Measurements from ENCODE around the gene STK11IP.

Gene STK11IP

DNA sequence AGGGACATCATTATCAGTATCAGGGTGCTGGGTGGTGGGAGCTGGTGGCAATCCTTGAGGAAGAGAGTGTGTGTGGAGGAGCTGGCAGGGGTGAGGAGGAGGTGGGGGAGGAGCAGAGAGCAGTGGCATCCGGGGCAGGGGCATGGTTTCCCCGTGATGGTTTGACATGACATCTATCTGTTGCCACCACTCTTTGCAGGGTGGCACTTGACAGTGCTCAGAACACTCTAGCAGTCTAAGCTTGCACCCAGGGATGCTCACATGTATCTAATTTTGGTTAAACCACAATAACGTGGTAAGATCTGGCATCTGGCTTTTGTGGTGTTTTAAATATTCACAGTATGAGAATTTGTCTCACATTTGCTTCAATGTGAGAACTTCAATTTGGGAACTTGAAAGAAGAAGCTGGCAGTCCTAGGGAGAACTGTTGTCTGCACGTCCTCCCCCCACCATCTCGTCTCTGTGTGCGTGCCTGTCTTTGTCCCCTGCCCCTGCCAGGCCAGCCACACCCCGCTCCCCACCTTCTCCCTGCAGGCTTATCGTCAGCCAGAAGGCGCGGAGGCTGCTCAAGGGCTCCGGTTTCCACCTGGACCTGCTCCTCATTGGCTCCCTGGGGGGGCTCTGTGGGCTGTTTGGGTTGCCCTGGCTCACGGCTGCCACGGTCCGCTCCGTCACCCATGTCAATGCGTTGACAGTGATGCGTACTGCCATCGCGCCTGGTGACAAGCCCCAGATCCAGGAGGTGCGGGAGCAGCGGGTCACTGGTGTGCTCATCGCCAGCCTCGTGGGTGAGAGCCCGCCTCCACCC is 41.5 kb downstream of the STK11IP start:
- DNase-seq (ENCODE audit: low read depth, low spot score), result no peak
- H3K27me3 ChIP-seq (ENCODE audit: insufficient read depth, insufficient read length), result peaks cover 5% of the 10 kb centered on the region

GRCh38 chr2:219641390-219642068 is 43.9 kb downstream of the STK11IP start:
- Histone ChIP-seq H3K9ac (ENCODE audit: insufficient read length, low read depth) (no peak overlapping the region), H3K36me3 (ENCODE audit: insufficient read depth, insufficient read length, low read length) (peaks cover 45% of the 10 kb centered on the region), H3K4me1 (ENCODE audit: insufficient read depth, insufficient read length) (peaks cover 9% of the 10 kb centered on the region), H3K27me3 (ENCODE audit: insufficient read depth, insufficient read length) (peaks cover 5% of the 10 kb centered on the region), H3K9me3 (ENCODE audit: insufficient read depth, low read length) (no peaks in the 10 kb centered on the region), H3K4me3 (ENCODE audit: insufficient read length, low read depth) (no peak overlapping the region)
- no peak for DNase-seq (ENCODE audit: low read depth, low spot score)
- TF ChIP-seq YY1 (IDR thresholded peaks at IDR 0.05; ENCODE audit: insufficient read depth, insufficient read length) (no peak), ZNF274 (IDR thresholded peaks at IDR 0.05; ENCODE audit: low read depth, low read length) (no peak)

More for the DNA sequence above, 41.5 kb downstream of the STK11IP start:
- no peaks in the 10 kb centered on the region for H3K9me3 ChIP-seq (ENCODE audit: insufficient read depth, low read length)
- TF ChIP-seq SUZ12 (IDR thresholded peaks at IDR 0.05; ENCODE audit: extremely low read depth, insufficient read depth, insufficient read length), result no peak
- no peak for TF ChIP-seq YY1 (IDR thresholded peaks at IDR 0.05; ENCODE audit: insufficient read depth, insufficient read length)
- no peak for TF ChIP-seq ZNF274 (IDR thresholded peaks at IDR 0.05; ENCODE audit: low read depth, low read length)
- H3K4me1 ChIP-seq (ENCODE audit: insufficient read depth, insufficient read length), result no peaks in the 10 kb centered on the region
- no peak overlapping the region for H3K9ac ChIP-seq (ENCODE audit: insufficient read length, low read depth)
- H3K4me3 ChIP-seq (ENCODE audit: insufficient read length, low read depth), result no peak overlapping the region
- peaks cover 68% of the 10 kb centered on the region for H3K36me3 ChIP-seq (ENCODE audit: insufficient read depth, insufficient read length, low read length)

DNA sequence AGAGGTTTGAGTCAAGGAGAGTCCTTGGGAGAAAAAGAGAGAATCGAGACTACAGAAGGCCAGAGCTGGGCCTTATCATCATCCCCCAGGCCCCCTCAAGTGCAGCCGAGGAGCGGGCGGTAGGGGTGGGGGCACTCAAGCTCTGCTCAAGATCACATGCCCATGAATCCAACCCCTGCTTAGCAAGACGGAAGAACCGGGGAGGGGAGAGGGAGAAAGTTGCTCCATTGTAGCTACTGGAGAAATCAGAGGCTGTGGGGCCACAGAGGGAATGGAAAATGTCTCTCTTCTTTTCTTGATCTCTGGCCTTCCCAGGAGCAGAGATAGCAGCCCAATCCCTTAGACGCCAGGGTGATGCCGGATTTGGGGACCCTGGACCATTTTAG is 44.4 kb downstream of the STK11IP start:
- Histone ChIP-seq H3K9ac (ENCODE audit: insufficient read length, low read depth) (no peak overlapping the region), H3K4me1 (ENCODE audit: insufficient read depth, insufficient read length) (peaks cover 9% of the 10 kb centered on the region), H3K9me3 (ENCODE audit: insufficient read depth, low read length) (no peaks in the 10 kb centered on the region), H3K36me3 (ENCODE audit: insufficient read depth, insufficient read length, low read length) (peaks cover 40% of the 10 kb centered on the region), H3K27me3 (ENCODE audit: insufficient read depth, insufficient read length) (peaks cover 5% of the 10 kb centered on the region), H3K4me3 (ENCODE audit: insufficient read length, low read depth) (no peak overlapping the region)
- DNase-seq (ENCODE audit: low read depth, low spot score), result no peak
- TF ChIP-seq ZNF274 (IDR thresholded peaks at IDR 0.05; ENCODE audit: low read depth, low read length) (no peak), YY1 (IDR thresholded peaks at IDR 0.05; ENCODE audit: insufficient read depth, insufficient read length) (no peak), SUZ12 (IDR thresholded peaks at IDR 0.05; ENCODE audit: extremely low read depth, insufficient read depth, insufficient read length) (no peak)

GRCh38 chr2:219642465-219643083 is 44.9 kb downstream of the STK11IP start:
- Histone ChIP-seq H3K9me3 (ENCODE audit: insufficient read depth, low read length) (no peaks in the 10 kb centered on the region), H3K27me3 (ENCODE audit: insufficient read depth, insufficient read length) (peaks cover 5% of the 10 kb centered on the region), H3K36me3 (ENCODE audit: insufficient read depth, insufficient read length, low read length) (peaks cover 35% of the 10 kb centered on the region), H3K4me1 (ENCODE audit: insufficient read depth, insufficient read length) (peaks cover 9% of the 10 kb centered on the region), H3K9ac (ENCODE audit: insufficient read length, low read depth) (no peak overlapping the region), H3K4me3 (ENCODE audit: insufficient read length, low read depth) (no peak overlapping the region)
- peak; percentile 96 for DNase-seq (ENCODE audit: low read depth, low spot score)
- TF ChIP-seq YY1 (IDR thresholded peaks at IDR 0.05; ENCODE audit: insufficient read depth, insufficient read length) (no peak), SUZ12 (IDR thresholded peaks at IDR 0.05; ENCODE audit: extremely low read depth, insufficient read depth, insufficient read length) (no peak)

DNA sequence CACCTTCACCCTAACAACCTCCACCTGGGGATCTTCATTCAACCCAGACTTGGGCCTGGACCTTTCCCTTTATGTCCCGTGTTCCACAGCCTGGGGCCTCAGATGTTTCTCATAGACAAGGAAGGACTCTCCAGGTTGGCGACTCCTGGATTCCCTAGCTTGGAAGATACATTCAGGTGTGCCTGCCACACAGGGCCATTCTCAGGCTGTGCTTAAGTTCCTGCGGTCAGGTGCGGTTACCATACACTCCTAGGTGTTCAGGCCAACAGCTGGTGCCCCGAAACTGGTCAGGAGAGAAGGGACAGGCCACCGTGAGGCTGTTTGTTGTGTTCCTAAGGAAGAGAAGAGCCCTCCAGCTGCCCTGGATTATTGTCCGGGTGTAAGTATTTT is 45.4 kb downstream of the STK11IP start:
- Histone ChIP-seq H3K4me1 (ENCODE audit: insufficient read depth, insufficient read length) (peaks cover 9% of the 10 kb centered on the region), H3K9ac (ENCODE audit: insufficient read length, low read depth) (no peak overlapping the region), H3K27me3 (ENCODE audit: insufficient read depth, insufficient read length) (peaks cover 5% of the 10 kb centered on the region), H3K36me3 (ENCODE audit: insufficient read depth, insufficient read length, low read length) (peaks cover 31% of the 10 kb centered on the region), H3K9me3 (ENCODE audit: insufficient read depth, low read length) (no peaks in the 10 kb centered on the region), H3K4me3 (ENCODE audit: insufficient read length, low read depth) (no peak overlapping the region)
- no peak for DNase-seq (ENCODE audit: low read depth, low spot score)
- TF ChIP-seq SUZ12 (IDR thresholded peaks at IDR 0.05; ENCODE audit: extremely low read depth, insufficient read depth, insufficient read length) (no peak), ZNF274 (IDR thresholded peaks at IDR 0.05; ENCODE audit: low read depth, low read length) (no peak), YY1 (IDR thresholded peaks at IDR 0.05; ENCODE audit: insufficient read depth, insufficient read length) (no peak)

- peaks cover 5% of the 10 kb centered on the region for H3K27me3 ChIP-seq (ENCODE audit: insufficient read depth, insufficient read length)
- peaks cover 9% of the 10 kb centered on the region for H3K4me1 ChIP-seq (ENCODE audit: insufficient read depth, insufficient read length)
- TF ChIP-seq SUZ12 (IDR thresholded peaks at IDR 0.05; ENCODE audit: extremely low read depth, insufficient read depth, insufficient read length) (no peak), ZNF274 (IDR thresholded peaks at IDR 0.05; ENCODE audit: low read depth, low read length) (no peak), YY1 (IDR thresholded peaks at IDR 0.05; ENCODE audit: insufficient read depth, insufficient read length) (no peak)
- no peaks in the 10 kb centered on the region for H3K9me3 ChIP-seq (ENCODE audit: insufficient read depth, low read length)
- H3K9ac ChIP-seq (ENCODE audit: insufficient read length, low read depth), result no peak overlapping the region
- DNase-seq (ENCODE audit: low read depth, low spot score), result no peak
- peaks cover 26% of the 10 kb centered on the region for H3K36me3 ChIP-seq (ENCODE audit: insufficient read depth, insufficient read length, low read length)
- no peak overlapping the region for H3K4me3 ChIP-seq (ENCODE audit: insufficient read length, low read depth)
Observed at GRCh38 chr2:219643788-219644398, 46.2 kb downstream of the STK11IP start.

Measured in NT2/D1 (cell line).